Right lobe of liver (tissue), 4 donors: ENCODE results near the gene GPR35.

ENCODE experiments used
- CTCF ChIP-seq, 4 donors: fragments of 200-600 bp in 3 of 4; fragments of 450-650 bp in 1 of 4; IDR thresholded peaks; one replicate each; pipeline versions ENCODE4 v1.5.1 to v1.8.0; 2016 to 2022; ENCODE audit warnings: antibody characterized with exemption in 4 of 4, mild to moderate bottlenecking in 2 of 4
- POLR2A ChIP-seq: fragments of 450-650 bp; IDR thresholded peaks from one replicate; pipeline ENCODE4 v1.6.1; 2017; ENCODE audit warnings: antibody characterized with exemption, mild to moderate bottlenecking
- donor health status: DM: no; HTN: no; CAD: no.
- donor health status: DM: no; HTN: no; CAD: no.
- donor health status: DM: no; HTN: yes; CAD: no.

- no peak for TF ChIP-seq CTCF (IDR thresholded peaks at IDR 0.05)
- no peak for TF ChIP-seq POLR2A
Observed at GRCh38 chr2:240628507-240628807, 3.2 kb downstream of the GPR35 start.
